ENCODE measurements around the gene NELFA. TPM values are rescaled to one million over a fixed set of nuclear protein-coding genes. Genes with fewer than 3 reads are reported as not detected.

The NELFA gene
- total RNA-seq, 1 experiment from 2014 or later, result 55.0 TPM

DNA sequence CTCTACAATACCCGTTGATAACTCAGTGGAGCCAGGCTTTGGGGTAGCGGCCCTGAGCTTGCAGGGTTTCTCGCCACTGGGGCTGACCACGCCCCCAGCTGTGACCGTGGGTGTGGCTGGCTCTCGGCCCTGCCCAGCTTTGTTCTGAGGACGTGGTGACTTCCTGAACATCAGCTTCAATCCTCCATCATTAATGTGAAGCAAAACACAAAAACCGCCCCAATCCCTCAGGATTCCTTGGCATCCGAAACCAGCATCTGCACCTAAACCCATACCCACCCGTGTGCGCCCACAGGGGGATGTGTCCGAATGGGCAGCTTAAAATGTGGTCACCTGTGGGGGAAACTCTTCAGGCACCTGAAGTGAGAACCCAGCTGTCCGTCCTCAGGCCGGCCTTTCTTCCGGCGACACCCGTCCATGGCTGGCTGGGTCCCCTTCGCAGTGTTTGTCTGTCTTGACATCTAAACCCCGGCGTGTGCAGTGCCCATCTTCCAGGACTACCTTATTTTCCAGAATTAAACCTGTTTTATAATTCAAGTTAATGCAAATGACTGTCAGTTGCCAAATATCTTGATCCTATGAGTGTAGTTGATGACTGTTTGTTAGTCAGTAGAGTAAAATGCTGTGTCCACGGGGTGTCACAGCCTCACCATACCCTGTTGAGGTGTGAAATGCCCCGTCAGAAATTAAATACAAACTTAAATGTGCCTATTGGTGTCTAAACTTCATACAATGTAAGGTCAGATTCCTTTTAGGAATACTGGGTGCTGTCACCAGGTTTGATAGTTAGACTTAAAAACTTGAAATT lies 27.3 kb downstream of the NELFA start:
- DNase-seq, result peak; percentile 73
- peak overlapping the region in 1 of 3 experiments; percentile 56; a peak in 1 of 7 replicates for H3K27ac Mint-ChIP-seq

More for the DNA sequence above, 27.3 kb downstream of the NELFA start:
- H2AK5ac ChIP-seq (ENCODE audit: insufficient read length, low read length), result no peak overlapping the region
- WGBS (ENCODE audit: extremely low coverage, insufficient read length, low lambda C conversion rate), result no CpG with 5 or more reads among the region's 22 CpGs
- H3K4me1 ChIP-seq (ENCODE audit: insufficient read depth, low read length), result no peaks in the 10 kb centered on the region
- H2BK15ac ChIP-seq (ENCODE audit: low read depth, low read length), result no peak overlapping the region
- no peak overlapping the region for H2BK5ac ChIP-seq (ENCODE audit: insufficient read length, low read length)
- H3K36me3 Mint-ChIP-seq (ENCODE audit: insufficient read depth in 1 of 3, low read depth in 3 of 3), result peaks cover 15 to 72% (median 57%) of the 10 kb centered on the region in 3 experiments; a peak in 6 of 7 replicates
- no peaks in the 10 kb centered on the region for H3K27me3 ChIP-seq (ENCODE audit: insufficient read depth, low read length)
- no peak overlapping the region for H3K23ac ChIP-seq (ENCODE audit: insufficient read length, low read depth, low read length)
- H3K27ac ChIP-seq (ENCODE audit: insufficient read length, low read depth, low read length), result no peak overlapping the region
- TF ChIP-seq, protein P1, sequence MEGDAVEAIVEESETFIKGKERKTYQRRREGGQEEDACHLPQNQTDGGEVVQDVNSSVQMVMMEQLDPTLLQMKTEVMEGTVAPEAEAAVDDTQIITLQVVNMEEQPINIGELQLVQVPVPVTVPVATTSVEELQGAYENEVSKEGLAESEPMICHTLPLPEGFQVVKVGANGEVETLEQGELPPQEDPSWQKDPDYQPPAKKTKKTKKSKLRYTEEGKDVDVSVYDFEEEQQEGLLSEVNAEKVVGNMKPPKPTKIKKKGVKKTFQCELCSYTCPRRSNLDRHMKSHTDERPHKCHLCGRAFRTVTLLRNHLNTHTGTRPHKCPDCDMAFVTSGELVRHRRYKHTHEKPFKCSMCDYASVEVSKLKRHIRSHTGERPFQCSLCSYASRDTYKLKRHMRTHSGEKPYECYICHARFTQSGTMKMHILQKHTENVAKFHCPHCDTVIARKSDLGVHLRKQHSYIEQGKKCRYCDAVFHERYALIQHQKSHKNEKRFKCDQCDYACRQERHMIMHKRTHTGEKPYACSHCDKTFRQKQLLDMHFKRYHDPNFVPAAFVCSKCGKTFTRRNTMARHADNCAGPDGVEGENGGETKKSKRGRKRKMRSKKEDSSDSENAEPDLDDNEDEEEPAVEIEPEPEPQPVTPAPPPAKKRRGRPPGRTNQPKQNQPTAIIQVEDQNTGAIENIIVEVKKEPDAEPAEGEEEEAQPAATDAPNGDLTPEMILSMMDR (conservative IDR thresholded peaks at IDR 0.05), result no peak
- H2BK120ac ChIP-seq (ENCODE audit: low read depth, low read length, poor library complexity, severe bottlenecking), result no peak overlapping the region
- no peaks in the 10 kb centered on the region for H3K79me2 ChIP-seq (ENCODE audit: insufficient read depth, low read length)
- no peak overlapping the region for H3T11ph ChIP-seq (ENCODE audit: low read length)
- H3K4me1 Mint-ChIP-seq, result peaks cover 0 to 9% of the 10 kb centered on the region in 2 experiments; a peak in 2 of 4 replicates
- no peaks in the 10 kb centered on the region for H3K27me3 Mint-ChIP-seq (ENCODE audit: low read depth)
- no peak overlapping the region for H3K18ac ChIP-seq (ENCODE audit: insufficient read length, low read depth, low read length)
- H3K9me3 ChIP-seq (ENCODE audit: control insufficient read depth, low read depth, low read length), result no peaks in the 10 kb centered on the region
- no peak overlapping the region for H2AFZ ChIP-seq (ENCODE audit: low read length)
- H3K79me1 ChIP-seq (ENCODE audit: insufficient read depth, low read depth, low read length, poor library complexity, severe bottlenecking), result no peaks in the 10 kb centered on the region
- H2BK12ac ChIP-seq (ENCODE audit: insufficient read length, low read depth, low read length), result no peak overlapping the region
- H4K91ac ChIP-seq (ENCODE audit: insufficient read length, low read depth, low read length), result no peak overlapping the region
- no peak overlapping the region for H3K9ac ChIP-seq (ENCODE audit: extremely low read depth, insufficient read length, low read length)
- H4K20me1 ChIP-seq (ENCODE audit: control insufficient read depth, insufficient read depth, insufficient read length), result no peaks in the 10 kb centered on the region
- H3K14ac ChIP-seq (ENCODE audit: insufficient read depth, low read length), result no peak overlapping the region
- H3K23me2 ChIP-seq (ENCODE audit: insufficient read length, low read depth, low read length, poor library complexity, severe bottlenecking), result no peaks in the 10 kb centered on the region
- no peak overlapping the region for H3K4ac ChIP-seq (ENCODE audit: low read depth, low read length)
- no peak overlapping the region for H4K8ac ChIP-seq (replicated peaks; ENCODE audit: insufficient read length, low read depth, low read length)
- no peak overlapping the region for H3K4me3 Mint-ChIP-seq
- no peaks in the 10 kb centered on the region for H3K9me3 Mint-ChIP-seq
- no peak overlapping the region for H3K56ac ChIP-seq (ENCODE audit: insufficient read length, low read depth, low read length)
- no peak overlapping the region for H2BK20ac ChIP-seq (ENCODE audit: low read depth, low read length, poor library complexity, severe bottlenecking)
- H4K5ac ChIP-seq (ENCODE audit: insufficient read length, low read depth, low read length), result no peak overlapping the region
- no peak overlapping the region for H3K4me2 ChIP-seq (ENCODE audit: insufficient read depth, insufficient read length, low read length)

Measured in H9 (cell line).